Heart left ventricle (tissue), 16 donors: Measurements from ENCODE around the gene TRABD2A. TPM values are rescaled to one million over a fixed set of nuclear protein-coding genes. Genes with fewer than 3 reads are reported as not detected.
A peak's percentile ranks its signal among the peaks of the same experiment; 100 is the strongest.

Experiments
- ATAC-seq, 4 donors: fragments of 200-7000 bp; cut with Tn5 transposase; one replicate each; pipeline ENCODE4 v1.9.1; 2020 to 2022; ENCODE audit warnings: moderate library complexity in 4 of 4, mild to moderate bottlenecking in 3 of 4, moderate number of reproducible peaks in 1 of 4
- DNase-seq, 5 donors: peaks; one replicate each; pipeline ENCODE4 v3.0.0-alpha.2; 2020
- H3K27ac ChIP-seq, 12 donors: fragments of 200-600 bp; sonication (generic) in 4 of 12; one replicate each; pipeline versions ENCODE4 v1.5.0 to v1.8.0; 2016 to 2022; ENCODE audit warnings: mild to moderate bottlenecking in 2 of 12
- H3K27me3 ChIP-seq, 9 donors: fragments of 200-600 bp; sonication (generic) in 2 of 9; one replicate each; pipeline versions ENCODE4 v1.5.1 to v1.8.0; 2016 to 2022; ENCODE audit warnings: mild to moderate bottlenecking in 3 of 9
- H3K36me3 ChIP-seq, 9 donors: fragments of 200-600 bp; sonication (generic) in 2 of 9; one replicate each; pipeline versions ENCODE4 v1.5.0 to v1.8.0; 2018 to 2022; ENCODE audit warnings: mild to moderate bottlenecking in 2 of 9
- H3K4me1 ChIP-seq, 12 donors: fragments of 200-600 bp; sonication (generic) in 4 of 12; one replicate each; pipeline versions ENCODE4 v1.5.0 to v1.8.0; 2016 to 2022; ENCODE audit warnings: mild to moderate bottlenecking in 3 of 12
- H3K4me3 ChIP-seq, 12 donors: fragments of 200-600 bp; sonication (generic) in 4 of 12; one replicate each; pipeline versions ENCODE4 v1.5.0 to v1.8.0; 2017 to 2022; ENCODE audit warnings: mild to moderate bottlenecking in 9 of 12, moderate library complexity in 4 of 12
- H3K9me3 ChIP-seq, 12 donors: fragments of 200-600 bp; sonication (generic) in 4 of 12; one replicate each; pipeline versions ENCODE4 v1.5.0 to v1.8.0; 2016 to 2022; ENCODE audit warnings: mild to moderate bottlenecking in 1 of 12
- POLR2A ChIP-seq, 2 donors: fragments of 450-650 bp; IDR thresholded peaks; one replicate each; pipeline ENCODE4 v1.6.1; 2017; ENCODE audit warnings: antibody characterized with exemption in 2 of 2, mild to moderate bottlenecking in 2 of 2, moderate library complexity in 2 of 2
- WGBS, 4 donors: extraction: QIAGEN DNeasy Blood & Tissue Kit in 2 of 4; methylation state at CpG; one replicate each; pipeline versions ENCODE4 v1.1.5 to v1.1.7; 2013 to 2018; 5-methylcytosine and 5-hydroxymethylcytosine counted together
- intact Hi-C, 10 donors: fragments of 100-400 bp; cut with DNase I; formaldehyde crosslinking; loops; one replicate each; pipeline versions ENCODE4 v1.11.1 to v1.14.2; 2022
- polyA plus RNA-seq, 2 donors: library from polyadenylated mRNA; stranded (reverse); fragments of 200-250 nt; gene quantifications; one replicate each; pipeline ENCODE4 v1.2.3, GENCODE V29; 2013
- total RNA-seq, 9 donors: library from RNA; depleted of rRNA in 2 of 9; stranded (reverse); fragments of >200 nt in 2 of 9; fragmentation: NEBNext Ultra II Directional in 3 of 9; extraction: Animal tissue kit (Norgen Biotek cat#: 25700) in 3 of 9; gene quantifications; one replicate each; pipeline versions ENCODE4 v1.1.0 to v1.2.4, GENCODE V29; 2016 to 2023
- TF ChIP-seq, protein P1 (sequence below), 12 donors: fragments of 200-600 bp; sonication (generic) in 4 of 12; IDR thresholded peaks; one replicate each; pipeline versions ENCODE4 v1.5.0 to v1.8.0; 2018 to 2022; ENCODE audit warnings: antibody characterized with exemption in 12 of 12, mild to moderate bottlenecking in 5 of 12
- donor health status: ischemic (EF 13 %, LVEDD 7.1; RV severe dilation, severe dysfunction).
- donor health status: healthy with polysubstance abuse.
- donor health status: DM: no; HTN: yes; CAD: no.
- donor health status: DM: no; HTN: no; CAD: no.
- donor health status: ischemic (EF 25% LVEDD 6.9; RV normal size, moderate dysfunction).
- donor health status: ischemic (EF 25% LVEDD 5.7; RV mildly dilated, moderate dysfunction).
- donor health status: healthy.
- donor health status: DM: yes; HTN: yes; CAD: no.
- donor health status: ischemic (EF 35%, LVEDD 5.7; RV mildly dilated, moderate dysfunction).
- donor health status: nonischemic (EF 11% LVEDD 7.7; RV severe dilation, severe dysfunction).
- donor health status: DM: yes; HTN: yes; CAD: no.
- donor health status: PGD.
- donor health status: ischemic (EF 29% LVEDD 5.4; RV normal size, mild dysfunction).
- donor health status: nonischemic (EF 23%, LVEDD 6.1; RV moderate dilation, normal function).

TRABD2A gene
- total and polyA plus RNA-seq, 11 donors: 0.42 to 3.9 (median 0.97) TPM; not detected in 1

DNA sequence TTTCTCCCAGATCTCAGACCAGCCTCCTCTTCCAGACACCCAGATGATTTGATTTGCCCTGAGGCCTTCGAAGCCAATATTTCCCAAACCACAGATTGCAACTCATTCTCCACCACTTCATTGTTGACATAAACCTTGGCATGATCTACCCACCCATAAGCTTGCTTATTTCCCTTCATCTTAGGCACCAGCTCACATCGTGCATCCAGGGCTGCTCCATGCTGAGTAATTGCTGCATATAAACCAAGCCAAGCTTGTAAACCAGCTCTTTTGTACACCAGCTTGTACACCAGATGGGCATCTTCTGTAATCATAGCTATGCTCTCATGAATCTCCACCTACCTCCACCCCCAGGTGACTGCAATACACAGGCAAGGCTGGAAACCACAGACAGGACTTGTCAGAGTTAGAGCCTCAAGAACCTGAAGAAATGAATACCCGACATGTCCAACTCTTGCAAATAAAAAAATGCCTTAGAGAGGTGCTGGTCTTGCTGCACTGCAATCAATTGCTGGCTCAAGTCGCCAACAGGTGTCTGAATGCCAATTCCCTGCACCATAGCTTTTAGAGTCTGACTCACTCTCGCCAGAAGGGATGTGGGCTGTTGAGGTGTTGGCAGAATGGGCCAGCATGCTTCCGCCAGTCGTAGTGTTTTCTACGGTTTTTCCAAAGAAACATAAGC lies 31.5 kb downstream of the TRABD2A start:
- DNase-seq: no peak
- 83 to 87% (median 85%) methylated on average over 8 of the region's 8 CpGs for WGBS, 4 donors
- no peak for ATAC-seq
- TF ChIP-seq POLR2A (IDR thresholded peaks at IDR 0.05): no peak
- TF ChIP-seq, protein P1, sequence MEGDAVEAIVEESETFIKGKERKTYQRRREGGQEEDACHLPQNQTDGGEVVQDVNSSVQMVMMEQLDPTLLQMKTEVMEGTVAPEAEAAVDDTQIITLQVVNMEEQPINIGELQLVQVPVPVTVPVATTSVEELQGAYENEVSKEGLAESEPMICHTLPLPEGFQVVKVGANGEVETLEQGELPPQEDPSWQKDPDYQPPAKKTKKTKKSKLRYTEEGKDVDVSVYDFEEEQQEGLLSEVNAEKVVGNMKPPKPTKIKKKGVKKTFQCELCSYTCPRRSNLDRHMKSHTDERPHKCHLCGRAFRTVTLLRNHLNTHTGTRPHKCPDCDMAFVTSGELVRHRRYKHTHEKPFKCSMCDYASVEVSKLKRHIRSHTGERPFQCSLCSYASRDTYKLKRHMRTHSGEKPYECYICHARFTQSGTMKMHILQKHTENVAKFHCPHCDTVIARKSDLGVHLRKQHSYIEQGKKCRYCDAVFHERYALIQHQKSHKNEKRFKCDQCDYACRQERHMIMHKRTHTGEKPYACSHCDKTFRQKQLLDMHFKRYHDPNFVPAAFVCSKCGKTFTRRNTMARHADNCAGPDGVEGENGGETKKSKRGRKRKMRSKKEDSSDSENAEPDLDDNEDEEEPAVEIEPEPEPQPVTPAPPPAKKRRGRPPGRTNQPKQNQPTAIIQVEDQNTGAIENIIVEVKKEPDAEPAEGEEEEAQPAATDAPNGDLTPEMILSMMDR (IDR thresholded peaks at IDR 0.05): no peak
- H3K27ac ChIP-seq: no peak overlapping the region
- H3K9me3 ChIP-seq: peaks cover 0 to 5% (median 0%) of the 10 kb centered on the region in 12 donors
- no peaks in the 10 kb centered on the region for H3K27me3 ChIP-seq
- intact Hi-C loops: no loop called here
- no peaks in the 10 kb centered on the region for H3K36me3 ChIP-seq
- H3K4me3 ChIP-seq: no peak overlapping the region
- H3K4me1 ChIP-seq: peaks cover 0 to 30% (median 0%) of the 10 kb centered on the region in 12 donors

DNA sequence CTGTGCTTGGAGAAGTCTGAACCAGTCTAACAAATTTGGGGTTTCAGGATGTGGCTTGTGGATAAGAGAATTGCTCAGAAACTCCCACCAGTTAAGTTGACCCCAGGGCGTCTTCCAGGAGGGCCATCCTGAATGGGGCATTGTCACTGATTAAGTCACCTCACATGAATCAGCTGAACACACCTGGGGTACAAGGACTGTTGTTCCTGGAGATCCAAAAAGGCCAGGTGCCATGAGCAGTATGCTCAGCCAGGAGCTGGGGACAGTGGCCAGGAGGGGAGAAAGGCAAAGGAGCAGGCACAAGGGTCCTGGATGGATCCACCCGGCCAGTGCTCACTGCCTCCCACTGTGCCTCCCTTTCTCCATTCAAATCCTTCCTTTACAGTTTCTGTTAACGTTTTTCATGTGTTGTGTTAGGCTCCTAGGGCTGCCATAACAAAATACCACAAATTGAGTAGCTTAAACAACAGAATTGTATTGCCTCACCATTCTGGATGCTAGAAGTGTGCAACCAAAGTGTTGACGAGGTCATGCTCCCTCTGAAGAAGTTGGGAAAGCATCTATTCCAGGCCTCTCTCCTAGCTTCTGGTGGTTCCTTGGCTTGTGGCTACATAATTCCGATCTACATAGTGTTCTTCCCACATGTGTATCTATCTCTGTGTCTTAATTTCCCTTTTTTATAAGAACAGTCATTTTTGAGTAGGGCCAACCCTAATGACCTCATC lies 33.4 kb downstream of the TRABD2A start:
- intact Hi-C loops: no loop called here
- DNase-seq (no peak), ATAC-seq (no peak)
- no peaks in the 10 kb centered on the region for H3K36me3 ChIP-seq
- no peak overlapping the region for H3K4me3 ChIP-seq
- TF ChIP-seq, protein P1 (IDR thresholded peaks at IDR 0.05): no peak
- no peak for TF ChIP-seq POLR2A (IDR thresholded peaks at IDR 0.05)
- H3K27me3 ChIP-seq: no peaks in the 10 kb centered on the region
- H3K9me3 ChIP-seq: no peaks in the 10 kb centered on the region
- peaks cover 0 to 34% (median 0%) of the 10 kb centered on the region in 12 donors for H3K4me1 ChIP-seq
- H3K27ac ChIP-seq: peak overlapping the region in 1 of 12 donors; percentile 95
- WGBS, 4 donors: 73 to 78% (median 74%) methylated on average over 5 of the region's 5 CpGs

GRCh38 chr2:84846741-84847142 lies 34.1 kb downstream of the TRABD2A start:
- intact Hi-C loops: no loop called here
- ATAC-seq: peak in 1 of 4 donors; percentile 18
- peak overlapping the region in 5 of 12 donors; percentile 25 to 95 (median 34) for H3K27ac ChIP-seq
- no peaks in the 10 kb centered on the region for H3K36me3 ChIP-seq
- no peaks in the 10 kb centered on the region for H3K27me3 ChIP-seq
- no peaks in the 10 kb centered on the region for H3K9me3 ChIP-seq
- WGBS, 4 donors: 68 to 88% (median 83%) methylated on average over 2 of the region's 2 CpGs
- H3K4me3 ChIP-seq: no peak overlapping the region
- TF ChIP-seq POLR2A (IDR thresholded peaks at IDR 0.05): no peak
- no peak for DNase-seq
- H3K4me1 ChIP-seq: peaks cover 0 to 42% (median 0%) of the 10 kb centered on the region in 12 donors

DNA sequence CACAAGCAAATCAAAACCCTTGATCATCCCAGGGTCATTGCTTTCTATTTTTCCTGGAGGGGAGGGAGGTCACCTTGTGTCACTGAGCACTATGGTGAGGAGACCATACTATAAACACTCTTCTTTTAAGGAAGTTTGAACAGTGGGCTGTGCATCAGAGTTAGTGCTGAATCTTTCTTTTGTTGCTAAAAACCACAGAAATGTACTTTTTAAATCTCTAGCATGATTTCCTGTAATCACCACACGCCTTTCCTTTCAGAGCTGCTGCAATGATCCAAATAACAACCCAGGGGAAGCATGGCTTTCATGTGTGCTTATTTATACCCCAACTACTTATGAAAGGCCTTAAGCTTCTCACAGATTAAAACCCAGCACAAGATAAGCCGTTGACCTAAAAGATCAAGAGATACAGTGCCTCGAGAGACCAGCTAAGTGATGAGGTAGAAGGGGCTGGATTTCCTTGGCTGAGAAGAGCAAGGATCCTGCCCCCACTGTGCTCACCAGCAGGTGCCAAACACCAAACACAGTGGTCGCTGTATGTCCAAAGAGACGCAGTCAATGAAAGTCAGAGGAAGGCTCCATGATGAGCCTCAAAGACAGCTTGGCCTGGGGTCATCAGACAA lies 34.7 kb downstream of the TRABD2A start:
- TF ChIP-seq, protein P1 (IDR thresholded peaks at IDR 0.05): no peak
- TF ChIP-seq POLR2A (IDR thresholded peaks at IDR 0.05): no peak
- WGBS, 4 donors: 42 to 54% (median 48%) methylated on average over 5 of the region's 5 CpGs
- no peak overlapping the region for H3K4me3 ChIP-seq
- H3K27me3 ChIP-seq: no peaks in the 10 kb centered on the region
- no peaks in the 10 kb centered on the region for H3K36me3 ChIP-seq
- intact Hi-C loops: no loop called here
- H3K27ac ChIP-seq: peak overlapping the region in 5 of 12 donors; percentile 25 to 95 (median 34)
- DNase-seq (no peak), ATAC-seq (peak in 3 of 4 donors; percentile 29 to 63 (median 48))
- H3K4me1 ChIP-seq: peaks cover 0 to 47% (median 0%) of the 10 kb centered on the region in 12 donors
- no peaks in the 10 kb centered on the region for H3K9me3 ChIP-seq
